Dermis blood vessel endothelial cell (primary cell): ENCODE results near the gene ZMIZ1. TPM values are rescaled to one million over a fixed set of nuclear protein-coding genes. Genes with fewer than 3 reads are reported as not detected.

Experiments used
- DNase-seq: peaks from one replicate; pipeline ENCODE4 v3.0.0; 2010
- total RNA-seq: library from RNA; depleted of rRNA; stranded (reverse); fragments of >200 nt; gene quantifications from 2 replicates; pipeline ENCODE4 v1.2.3, GENCODE V29; 2014

ZMIZ1 gene
- total RNA-seq, 1 donor from 2014 or later, result 18.2 TPM

GRCh38 chr10:79248341-79249185 lies 179.8 kb downstream of the ZMIZ1 start:
- DNase-seq, result peak; percentile 28

DNA sequence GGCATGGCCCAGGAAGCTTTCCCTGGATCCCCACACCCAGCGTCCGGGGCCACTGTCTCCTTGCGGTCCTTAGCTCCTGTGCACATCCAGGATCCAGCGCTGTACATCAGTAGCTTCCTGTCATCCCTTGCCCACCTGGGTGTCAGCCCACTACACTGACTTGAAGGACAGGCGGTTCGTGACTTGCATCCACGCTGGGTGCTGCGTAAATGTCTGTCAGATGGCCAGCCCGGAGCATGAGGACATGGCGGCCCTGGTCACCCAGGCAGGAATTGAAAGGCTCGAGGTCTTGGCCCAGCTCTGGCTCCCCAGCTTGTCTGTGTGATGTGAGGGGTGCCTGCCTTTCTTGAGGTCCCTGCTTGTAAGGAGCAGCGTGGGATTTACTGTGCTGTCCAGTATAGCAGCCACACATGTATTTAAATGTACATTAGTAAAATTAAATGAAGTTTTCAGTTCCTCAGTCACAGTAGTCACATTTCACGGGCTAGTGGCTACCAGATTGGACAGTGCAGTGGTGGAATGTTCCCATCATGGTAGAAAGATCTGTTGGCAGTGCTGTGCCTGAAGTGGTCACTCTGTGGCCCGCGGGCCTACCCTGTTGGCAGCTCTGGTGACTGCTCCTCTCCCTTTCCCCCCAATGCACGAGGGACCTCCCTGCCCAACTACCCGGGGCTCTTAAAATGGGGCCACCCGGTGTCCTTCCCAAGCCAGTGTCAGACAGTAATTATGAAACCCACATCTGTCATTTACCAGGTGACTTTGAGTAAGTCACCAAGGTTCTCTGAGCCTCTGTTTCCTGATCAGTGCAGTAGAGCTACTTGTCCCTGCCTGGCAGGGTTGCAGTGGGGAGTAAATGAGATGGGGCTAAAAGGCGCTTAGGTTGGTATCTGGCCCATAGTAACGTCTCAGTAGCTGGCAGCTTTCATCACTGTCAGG lies 180.7 kb downstream of the ZMIZ1 start:
- no peak for DNase-seq

GRCh38 chr10:79250259-79250658 lies 181.5 kb downstream of the ZMIZ1 start:
- no peak for DNase-seq

- DNase-seq, result no peak
Observed at GRCh38 chr10:79252450-79252849, 183.7 kb downstream of the ZMIZ1 start.

- DNase-seq, result no peak
Observed at GRCh38 chr10:79252971-79253370, 184.2 kb downstream of the ZMIZ1 start.

- DNase-seq, result no peak
Observed at GRCh38 chr10:79253704-79254103, 184.9 kb downstream of the ZMIZ1 start.

- DNase-seq, result no peak
Observed at GRCh38 chr10:79254333-79255006, 185.7 kb downstream of the ZMIZ1 start.

DNA sequence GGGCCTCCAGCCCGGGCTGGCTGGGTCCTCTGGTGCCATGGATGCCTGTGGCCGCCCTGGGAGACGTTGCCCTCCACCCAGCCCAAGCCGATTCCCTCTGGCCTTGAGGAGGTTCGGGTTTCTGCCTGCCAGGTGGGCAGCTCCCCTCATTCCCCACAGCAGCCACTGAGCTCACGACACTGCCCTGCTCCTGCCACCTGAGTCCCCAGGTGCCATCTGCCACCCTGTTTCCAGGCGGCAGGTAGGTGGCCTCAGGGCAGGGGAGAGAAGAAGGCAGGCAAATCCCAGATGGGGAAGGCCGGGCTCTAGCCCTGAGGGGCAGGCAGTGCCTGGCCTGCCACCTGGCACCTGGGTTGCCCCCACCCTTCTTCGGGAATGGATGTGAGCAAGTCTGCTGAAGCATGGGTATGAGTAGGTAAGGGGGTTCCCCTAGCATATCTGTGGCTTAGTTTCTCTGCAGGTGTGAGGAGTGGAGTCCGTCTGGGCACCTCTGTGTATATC lies 186.3 kb downstream of the ZMIZ1 start:
- no peak for DNase-seq

GRCh38 chr10:79256264-79256806 lies 187.6 kb downstream of the ZMIZ1 start:
- no peak for DNase-seq

DNA sequence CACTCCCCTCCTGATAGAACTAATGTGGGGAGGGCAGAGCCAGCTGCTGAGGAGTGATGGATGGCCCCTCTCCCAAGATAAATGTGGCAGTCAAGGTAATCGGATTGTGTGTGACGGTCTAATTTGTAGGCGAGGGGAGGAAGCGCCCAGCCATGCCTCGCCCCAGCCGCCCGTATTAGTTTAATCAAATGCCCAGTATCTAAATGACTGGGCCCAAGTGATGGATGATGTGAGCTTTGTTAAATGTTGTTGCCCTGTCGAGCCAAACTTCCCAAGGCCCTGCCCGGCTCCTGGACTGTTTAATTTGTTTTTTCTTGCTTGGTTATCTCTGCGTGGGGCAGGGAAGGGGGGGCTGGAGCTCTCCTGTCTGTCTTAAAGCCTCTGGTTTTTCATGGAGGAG lies 190.1 kb downstream of the ZMIZ1 start:
- no peak for DNase-seq

DNA sequence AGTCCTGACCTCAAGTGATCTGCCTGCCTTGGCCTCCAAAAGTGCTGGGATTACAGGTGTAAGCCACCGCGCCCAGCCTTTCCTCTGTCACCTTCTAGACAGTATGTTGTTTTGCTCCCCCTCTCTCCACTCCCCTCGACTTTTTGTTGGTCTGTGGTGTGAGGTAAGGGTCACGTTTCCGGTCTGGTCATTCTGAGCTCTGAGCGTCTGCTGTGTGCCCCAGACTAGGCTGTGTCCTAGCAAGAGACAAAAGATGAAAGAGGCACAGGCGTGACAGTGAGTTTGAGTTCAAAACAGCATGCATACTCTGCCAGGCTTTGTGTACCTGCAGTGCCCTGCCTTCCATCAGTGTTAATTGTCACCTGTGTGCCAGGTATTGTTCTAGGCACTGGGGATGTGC lies 191.1 kb downstream of the ZMIZ1 start:
- no peak for DNase-seq

GRCh38 chr10:79260811-79261740 lies 192.3 kb downstream of the ZMIZ1 start:
- DNase-seq, result no peak

DNA sequence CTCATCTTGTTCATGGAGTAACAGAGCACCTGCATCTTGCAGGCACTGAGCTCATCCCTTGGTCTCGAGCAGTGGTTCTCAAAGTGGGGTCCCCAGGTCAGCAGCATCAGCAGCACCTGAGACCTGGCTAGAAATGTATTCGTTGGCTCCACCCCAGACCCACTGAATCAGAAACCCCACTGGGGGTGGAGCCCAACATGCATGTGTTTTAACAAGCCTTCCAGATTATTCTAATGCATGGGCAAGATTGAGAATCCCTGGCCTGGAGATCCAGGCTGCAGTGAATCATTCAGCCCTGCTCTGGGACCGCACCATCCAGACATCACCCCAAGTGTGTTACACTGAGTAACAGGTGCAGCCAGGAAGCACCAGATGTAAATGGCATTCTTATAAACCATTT lies 193.4 kb downstream of the ZMIZ1 start:
- DNase-seq, result no peak

DNA sequence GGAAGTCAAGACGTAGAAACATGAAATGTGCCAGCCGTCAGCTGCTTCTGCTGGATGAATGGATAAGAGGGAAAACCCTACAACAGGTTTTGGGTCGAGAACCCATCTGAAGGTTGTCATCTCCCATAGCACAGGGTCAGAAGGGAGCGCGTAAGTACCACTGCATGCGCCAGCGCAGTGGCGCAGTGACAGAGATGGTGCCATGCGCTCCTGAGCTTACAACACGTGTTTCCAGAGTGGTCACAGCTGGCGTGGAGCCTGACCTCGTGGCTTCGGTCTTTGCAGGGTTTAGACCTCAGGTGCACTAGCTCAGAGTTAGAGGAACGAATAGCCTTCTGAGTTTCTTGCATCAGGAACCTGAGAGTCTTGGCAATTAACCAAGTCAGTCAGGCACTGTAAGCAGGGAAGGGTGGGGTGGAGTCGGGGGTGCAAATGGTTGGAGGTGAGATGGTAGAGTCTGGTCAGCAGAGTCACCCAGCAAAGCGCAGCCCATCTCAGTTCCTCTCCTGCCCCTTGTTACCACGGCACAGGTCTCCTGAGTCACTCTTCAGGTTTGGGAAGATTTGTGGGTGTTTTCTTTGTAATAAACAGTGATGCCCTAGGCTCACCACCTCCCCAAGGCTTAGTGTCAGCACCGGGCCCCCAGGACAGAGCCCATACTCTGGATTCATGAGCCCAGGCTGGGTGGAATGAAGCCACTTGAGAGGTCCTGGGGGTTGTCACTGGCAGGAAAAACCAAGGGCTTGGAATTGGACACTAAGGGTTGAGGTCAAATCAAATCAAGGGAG lies 194.4 kb downstream of the ZMIZ1 start:
- DNase-seq, result no peak

DNA sequence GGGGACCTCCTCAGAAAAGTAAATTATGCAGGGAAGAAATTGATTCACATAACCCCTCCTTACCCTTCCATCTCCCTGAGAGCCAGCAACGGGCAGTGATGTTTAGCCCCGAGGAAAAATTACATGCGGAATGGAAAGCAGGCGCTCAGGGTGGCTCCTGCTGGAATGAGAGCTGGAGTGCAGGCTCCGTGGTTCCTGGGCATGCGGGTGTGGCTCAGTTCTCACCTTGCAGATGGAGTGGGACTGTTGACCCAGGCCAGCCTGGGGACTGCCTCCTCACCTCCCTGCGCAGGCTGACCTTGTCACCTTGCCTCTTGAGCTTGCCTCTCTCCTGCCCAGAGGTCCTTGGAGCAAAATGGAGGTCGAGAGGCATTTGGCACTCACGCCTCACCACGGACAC lies 195.2 kb downstream of the ZMIZ1 start:
- no peak for DNase-seq

- DNase-seq, result no peak
Observed at GRCh38 chr10:79264942-79265341, 196.2 kb downstream of the ZMIZ1 start.

GRCh38 chr10:79266084-79266483 lies 197.3 kb downstream of the ZMIZ1 start:
- peak; percentile 43 for DNase-seq

DNA sequence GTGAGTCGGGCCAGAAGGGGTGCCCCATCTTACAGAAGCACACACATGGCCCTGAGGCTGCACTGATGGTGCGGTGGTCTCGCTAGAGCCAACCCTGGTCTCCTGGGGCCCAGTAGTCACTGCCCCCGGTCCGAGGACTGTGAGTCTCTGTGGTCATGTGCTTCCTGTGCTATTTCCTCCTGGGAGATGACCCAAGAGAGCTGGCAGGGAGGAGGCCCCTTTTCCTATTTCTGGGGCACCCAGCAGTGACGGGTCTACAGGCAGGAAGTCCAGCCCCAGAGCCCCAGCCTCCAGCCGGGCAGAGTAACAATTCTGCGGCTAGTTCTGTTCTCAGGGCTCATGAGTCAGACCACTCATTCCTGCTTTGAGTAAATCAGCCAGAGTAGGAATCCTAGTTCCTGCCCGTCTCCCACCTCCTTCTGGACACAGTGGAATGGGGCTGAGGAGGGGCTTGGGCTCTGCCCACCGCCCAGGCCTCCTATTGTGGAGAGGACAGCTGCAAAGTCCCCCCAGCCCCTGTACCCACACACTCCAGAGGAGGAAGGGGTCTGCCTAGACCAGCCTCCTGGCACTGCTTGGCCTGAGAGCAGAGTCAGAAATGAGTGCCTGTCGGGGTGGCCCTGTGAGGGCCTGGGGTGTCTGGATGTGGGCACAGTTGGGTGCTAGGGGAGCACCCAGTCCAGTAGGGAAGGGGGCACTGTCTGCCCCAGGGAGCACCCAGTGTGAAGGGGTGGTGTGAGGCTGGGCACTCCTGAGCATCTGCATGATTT lies 198.0 kb downstream of the ZMIZ1 start:
- peak; percentile 91 for DNase-seq

DNA sequence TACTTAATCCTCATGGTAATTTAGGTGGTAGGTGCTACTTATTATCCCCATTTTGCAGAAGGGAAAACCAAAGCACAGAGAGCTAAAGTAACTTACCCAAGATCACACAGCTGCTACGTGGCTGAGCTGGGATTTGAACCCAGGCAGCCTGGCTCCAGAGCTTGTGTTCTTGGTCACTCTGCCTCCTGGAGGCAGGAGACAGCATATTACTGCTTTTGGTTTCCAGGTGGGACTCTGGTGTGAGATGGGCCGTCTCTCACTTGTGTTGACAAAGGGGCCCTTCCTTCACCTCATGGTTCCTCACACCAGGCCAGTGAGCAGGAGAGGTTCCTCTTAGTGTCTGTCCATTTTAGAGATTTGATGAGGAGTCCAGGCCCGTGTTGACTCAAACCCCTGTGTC lies 198.7 kb downstream of the ZMIZ1 start:
- peak; percentile 26 for DNase-seq

DNA sequence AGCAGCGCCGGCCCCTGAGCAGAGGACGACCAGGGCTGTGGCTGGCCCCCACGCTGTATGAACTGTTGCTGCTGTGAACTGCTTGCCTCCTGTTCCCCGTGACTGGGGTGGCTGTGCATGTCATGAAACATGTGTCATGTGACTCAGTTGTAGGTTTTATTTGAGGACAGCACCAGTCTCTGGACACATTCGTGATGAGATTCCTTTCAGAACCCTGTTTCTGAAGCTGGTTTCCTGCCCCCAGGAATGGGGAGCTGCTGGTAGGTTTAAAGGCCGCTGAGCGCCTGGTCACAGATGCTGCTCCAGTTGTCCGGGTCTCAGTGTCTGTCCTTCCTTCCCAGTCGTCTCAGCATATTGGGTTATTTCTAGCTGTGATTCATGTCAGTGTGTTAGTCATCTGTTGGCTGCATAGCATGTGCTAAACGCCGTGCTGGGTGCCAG lies 199.4 kb downstream of the ZMIZ1 start:
- peak; percentile 54 for DNase-seq
